ENCODE measurements around the gene ZIC4. TPM values are rescaled to one million over a fixed set of nuclear protein-coding genes. Genes with fewer than 3 reads are reported as not detected.

ZIC4 gene
- total RNA-seq, 1 donor from 2014 or later: not detected

GRCh38 chr3:147405231-147406027 is 914 bp downstream of the ZIC4 start:
- no peak for DNase-seq (ENCODE audit: extremely low read depth, low read depth, low spot score)

- no peak for DNase-seq (ENCODE audit: extremely low read depth, low read depth, low spot score)
These were observed 1.5 kb downstream of the ZIC4 start for GRCh38 chr3:147404800-147405230.

GRCh38 chr3:147404000-147404799 is 2.1 kb downstream of the ZIC4 start:
- DNase-seq (ENCODE audit: extremely low read depth, low read depth, low spot score): no peak

- no peak for DNase-seq (ENCODE audit: extremely low read depth, low read depth, low spot score)
These were observed 2.8 kb downstream of the ZIC4 start for GRCh38 chr3:147403511-147403910.

GRCh38 chr3:147402159-147402558 is 4.2 kb downstream of the ZIC4 start:
- DNase-seq (ENCODE audit: extremely low read depth, low read depth, low spot score): no peak

- no peak for DNase-seq (ENCODE audit: extremely low read depth, low read depth, low spot score)
These were observed 4.9 kb downstream of the ZIC4 start for GRCh38 chr3:147401421-147401820.

GRCh38 chr3:147400999-147401398 is 5.3 kb downstream of the ZIC4 start:
- DNase-seq (ENCODE audit: extremely low read depth, low read depth, low spot score): no peak

- DNase-seq (ENCODE audit: extremely low read depth, low read depth, low spot score): no peak
These were observed 6.2 kb downstream of the ZIC4 start for GRCh38 chr3:147400111-147400510.

- no peak for DNase-seq (ENCODE audit: extremely low read depth, low read depth, low spot score)
These were observed 7.4 kb downstream of the ZIC4 start for GRCh38 chr3:147398813-147399534.

GRCh38 chr3:147397875-147398812 is 8.2 kb downstream of the ZIC4 start:
- no peak for DNase-seq (ENCODE audit: extremely low read depth, low read depth, low spot score)

GRCh38 chr3:147397155-147397874 is 9.0 kb downstream of the ZIC4 start:
- DNase-seq (ENCODE audit: extremely low read depth, low read depth, low spot score): no peak

- no peak for DNase-seq (ENCODE audit: extremely low read depth, low read depth, low spot score)
These were observed 9.7 kb downstream of the ZIC4 start for GRCh38 chr3:147396712-147397046.

- DNase-seq (ENCODE audit: extremely low read depth, low read depth, low spot score): no peak
These were observed 10.2 kb downstream of the ZIC4 start for GRCh38 chr3:147395899-147396711.

GRCh38 chr3:147394884-147395225 is 11.5 kb downstream of the ZIC4 start:
- DNase-seq (ENCODE audit: extremely low read depth, low read depth, low spot score): no peak

GRCh38 chr3:147393943-147394883 is 12.1 kb downstream of the ZIC4 start:
- no peak for DNase-seq (ENCODE audit: extremely low read depth, low read depth, low spot score)

- DNase-seq (ENCODE audit: extremely low read depth, low read depth, low spot score): no peak
These were observed 12.9 kb downstream of the ZIC4 start for GRCh38 chr3:147393261-147393942.

GRCh38 chr3:147392625-147392946 is 13.8 kb downstream of the ZIC4 start:
- DNase-seq (ENCODE audit: extremely low read depth, low read depth, low spot score): no peak

Measured in glomerular endothelial cell (primary cell).